HG03064 (cell line): Measurements from ENCODE around the gene ZNF282.
"Not testable (repeated sequence)": the region's sequence is repeated elsewhere in the genome, so short reads cannot be mapped to it uniquely, and the experiment has no call there.

Source experiments
- ATAC-seq: cut with Tn5 transposase; IDR thresholded peaks from one replicate; pipeline ENCODE4 v1.9.1; 2021; ENCODE audit warnings: low read depth; ENCODE audit not compliant: unreplicated experiment

ZNF282 gene

DNA sequence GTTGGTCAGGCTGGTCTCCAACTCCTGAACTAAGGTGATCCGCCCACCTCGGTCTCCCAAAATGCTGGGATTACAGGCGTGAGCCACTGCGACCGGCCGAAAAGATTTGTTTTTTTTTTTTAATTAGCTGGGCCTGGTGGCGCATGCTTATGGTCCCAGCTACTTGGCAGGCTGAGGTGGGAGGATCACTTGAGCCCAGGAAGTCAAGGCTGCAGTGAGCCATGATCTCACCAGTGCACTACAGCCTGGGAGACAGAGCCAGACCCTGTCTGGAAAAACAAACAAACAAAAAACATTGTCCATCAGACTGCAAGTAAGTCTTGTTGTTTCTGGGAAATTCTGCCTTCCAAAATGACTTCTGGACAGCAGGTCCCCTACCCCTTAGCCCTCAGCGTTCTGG lies 27.8 kb downstream of the ZNF282 start:
- no peak for ATAC-seq

DNA sequence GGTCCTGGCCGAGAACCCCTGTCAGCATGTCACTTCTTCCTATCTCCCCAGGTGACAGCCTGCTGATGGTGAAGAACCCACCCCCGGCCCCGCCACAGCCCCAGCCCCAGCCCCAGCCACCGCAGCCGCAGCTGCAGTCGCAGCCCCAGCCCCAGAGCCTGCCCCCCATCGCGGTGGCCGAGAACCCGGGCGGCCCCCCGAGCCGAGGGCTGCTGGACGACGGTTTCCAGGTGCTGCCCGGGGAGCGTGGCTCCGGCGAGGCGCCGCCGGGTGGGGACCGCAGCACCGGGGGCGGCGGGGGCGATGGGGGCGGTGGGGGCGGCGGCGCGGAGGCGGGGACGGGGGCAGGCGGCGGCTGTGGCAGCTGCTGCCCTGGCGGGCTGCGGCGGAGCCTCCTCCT lies 28.4 kb downstream of the ZNF282 start:
- ATAC-seq, result no peak

DNA sequence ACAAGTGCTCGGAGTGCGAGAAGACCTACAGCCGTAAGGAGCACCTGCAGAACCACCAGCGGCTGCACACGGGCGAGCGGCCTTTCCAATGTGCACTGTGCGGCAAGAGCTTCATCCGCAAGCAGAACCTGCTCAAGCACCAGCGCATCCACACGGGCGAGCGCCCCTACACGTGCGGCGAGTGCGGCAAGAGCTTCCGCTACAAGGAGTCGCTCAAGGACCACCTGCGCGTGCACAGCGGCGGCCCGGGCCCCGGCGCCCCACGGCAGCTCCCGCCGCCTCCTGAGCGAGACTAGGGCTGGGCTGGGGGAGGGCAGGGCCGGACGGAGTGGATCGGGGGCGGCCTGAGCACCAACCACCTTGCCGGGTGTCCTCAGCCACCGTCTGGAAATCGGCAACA lies 29.0 kb downstream of the ZNF282 start:
- no peak for ATAC-seq

DNA sequence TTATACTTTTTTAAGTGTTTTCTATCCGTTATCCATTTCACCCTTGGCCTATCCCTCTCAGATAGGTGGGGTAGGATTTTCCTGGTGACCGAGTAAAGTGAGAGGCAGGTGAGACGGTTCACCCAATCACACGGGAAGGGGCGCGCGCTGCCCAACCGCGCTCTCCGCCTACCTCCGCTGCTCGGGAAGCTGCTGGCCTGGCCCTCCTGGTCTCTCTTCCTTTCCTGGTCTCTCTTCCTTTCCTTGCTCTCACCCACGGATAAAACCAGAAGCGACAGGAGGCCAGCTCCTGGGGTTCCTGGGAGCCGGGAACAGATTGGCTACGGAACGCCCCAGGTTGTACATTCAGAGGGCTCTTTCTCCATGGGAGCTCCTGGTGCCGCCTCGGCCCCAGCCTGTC lies 29.8 kb downstream of the ZNF282 start:
- no peak for ATAC-seq

DNA sequence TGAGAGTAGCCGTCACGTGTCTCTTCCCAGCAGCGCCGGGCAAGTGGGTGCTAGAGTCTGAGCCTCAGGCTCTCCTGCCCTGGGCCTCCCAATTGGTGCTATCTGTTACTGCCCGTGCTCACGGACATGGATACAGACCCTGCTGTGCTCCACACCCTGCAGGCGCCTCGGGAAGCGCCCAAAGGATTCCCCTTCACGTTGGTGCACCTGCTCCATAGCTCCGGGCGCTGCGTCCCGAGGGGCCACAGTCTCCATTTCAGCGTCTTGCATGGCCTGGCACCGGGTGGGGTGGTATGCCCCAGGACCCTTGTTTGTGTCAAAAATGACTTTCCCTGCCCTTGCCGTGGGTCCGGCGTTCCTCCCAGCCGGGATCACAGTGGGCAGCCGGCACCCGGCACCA lies 30.3 kb downstream of the ZNF282 start:
- no peak for ATAC-seq

DNA sequence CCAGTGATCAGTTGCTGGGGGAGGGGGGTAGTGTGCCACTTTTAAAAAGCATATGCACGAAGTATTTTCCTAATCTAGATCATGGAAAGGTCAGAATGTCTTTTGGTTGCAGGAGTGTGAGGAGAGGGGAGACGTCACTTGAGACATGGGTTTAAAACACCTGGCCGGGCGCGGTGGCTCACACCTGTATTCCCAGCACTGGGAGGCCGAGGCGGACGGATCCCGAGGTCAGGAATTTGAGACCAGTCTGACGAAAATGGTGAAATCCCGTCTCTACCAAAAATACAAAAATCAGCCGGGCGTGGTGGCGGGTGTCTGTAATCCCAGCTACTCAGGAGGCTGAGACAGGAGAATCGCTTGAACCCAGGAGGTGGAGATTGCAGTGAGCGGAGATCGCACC lies 31.0 kb downstream of the ZNF282 start:
- ATAC-seq, result not testable (repeated sequence)

DNA sequence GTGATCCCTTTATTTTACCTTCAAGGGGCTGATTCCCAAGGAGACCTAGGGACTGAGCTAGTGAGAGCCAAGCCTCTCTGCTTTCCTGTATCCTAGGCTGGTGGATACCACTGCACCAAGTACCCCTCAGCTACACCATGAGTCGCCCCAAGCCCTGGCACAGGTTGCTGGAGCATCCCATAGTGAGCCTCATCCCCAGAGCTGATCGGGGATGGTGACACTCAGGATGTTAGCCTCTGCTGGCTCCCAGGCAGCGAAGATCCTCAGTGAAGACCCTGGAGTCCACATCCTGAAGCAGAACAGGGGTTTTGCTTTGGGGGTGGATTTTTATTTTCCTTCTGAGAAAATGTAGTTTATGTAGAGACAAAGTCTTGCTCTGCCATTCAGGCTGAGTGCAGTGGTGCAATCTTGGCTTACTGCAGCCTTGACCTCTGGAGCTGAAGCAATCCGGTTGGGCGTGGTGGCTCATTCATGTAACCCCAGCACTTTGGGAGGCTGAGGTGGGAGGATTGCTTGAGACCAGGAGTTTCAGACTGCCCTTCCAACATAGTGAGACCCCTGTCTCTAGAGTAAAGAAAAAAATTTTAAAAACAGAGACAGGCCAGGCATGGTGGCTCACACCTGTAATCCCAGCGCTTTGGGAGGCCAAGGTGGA lies 31.6 kb downstream of the ZNF282 start:
- ATAC-seq, result no peak

DNA sequence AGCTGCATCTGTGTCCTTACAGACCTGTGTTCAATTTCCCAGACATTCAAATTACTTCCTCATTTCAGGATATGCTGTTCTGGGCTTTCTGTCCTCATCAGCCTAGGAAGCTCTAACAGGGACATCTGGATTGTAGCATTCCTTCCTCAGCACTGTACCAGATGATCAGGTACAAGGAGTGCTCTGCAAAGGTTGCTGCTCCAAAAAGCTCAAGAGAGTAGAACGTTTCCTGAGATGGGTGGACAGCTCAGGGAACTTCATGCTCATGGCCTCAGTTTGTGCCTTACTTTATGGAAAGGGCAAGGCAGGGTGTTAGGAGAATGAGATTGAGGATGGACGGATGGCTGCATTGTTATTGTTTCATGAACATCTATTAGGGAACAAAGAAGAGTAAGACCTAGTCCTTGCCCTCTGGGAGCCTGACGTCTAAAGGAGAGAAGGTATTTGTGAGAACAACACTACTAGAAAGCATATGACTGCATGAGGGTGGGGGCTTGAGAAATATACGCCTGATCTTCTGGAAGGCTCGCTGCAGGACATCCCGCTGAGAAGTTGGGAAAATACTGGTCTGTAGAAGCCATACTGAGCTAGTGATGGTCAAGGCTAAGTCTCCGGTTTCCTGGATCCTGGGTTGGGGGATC lies 33.6 kb downstream of the ZNF282 start:
- ATAC-seq, result no peak

DNA sequence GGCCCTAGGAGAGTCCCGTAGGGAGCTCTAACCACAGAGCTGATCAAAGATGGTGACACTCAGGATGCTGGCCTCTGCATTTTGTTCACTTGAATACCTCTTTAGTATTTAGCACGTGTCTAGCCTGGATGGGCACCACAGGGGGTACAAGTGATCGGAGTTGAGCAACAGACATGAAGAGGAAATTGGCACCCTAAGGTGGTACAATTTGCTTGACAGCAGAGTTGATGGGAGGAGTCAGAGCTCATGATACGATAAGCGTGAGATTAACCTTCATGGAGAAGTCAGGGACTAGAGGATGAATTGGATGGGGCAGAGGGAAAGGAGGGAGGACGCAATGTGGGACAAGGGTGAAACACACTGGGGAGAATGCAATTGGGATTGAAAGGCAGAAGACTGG lies 34.2 kb downstream of the ZNF282 start:
- no peak for ATAC-seq

DNA sequence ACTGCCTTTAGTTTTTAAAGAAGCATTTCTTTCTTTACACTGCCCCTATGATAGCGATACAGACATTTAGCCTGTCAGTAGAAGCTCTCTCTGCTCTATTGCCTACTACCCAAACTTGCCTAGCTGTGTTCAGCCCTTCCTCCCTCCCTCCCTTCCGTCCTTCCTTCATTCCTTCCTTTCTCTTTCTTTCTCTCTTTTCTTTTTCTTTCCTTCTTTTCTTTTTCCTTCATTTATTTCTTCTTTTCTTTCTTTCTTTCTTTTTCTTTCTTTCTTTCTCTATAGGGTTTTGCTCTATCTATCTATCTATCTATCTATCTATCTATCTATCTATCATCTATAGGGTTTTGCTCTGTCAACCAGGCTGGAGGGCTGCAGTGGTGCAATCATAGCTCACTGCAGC lies 37.0 kb downstream of the ZNF282 start:
- no peak for ATAC-seq

DNA sequence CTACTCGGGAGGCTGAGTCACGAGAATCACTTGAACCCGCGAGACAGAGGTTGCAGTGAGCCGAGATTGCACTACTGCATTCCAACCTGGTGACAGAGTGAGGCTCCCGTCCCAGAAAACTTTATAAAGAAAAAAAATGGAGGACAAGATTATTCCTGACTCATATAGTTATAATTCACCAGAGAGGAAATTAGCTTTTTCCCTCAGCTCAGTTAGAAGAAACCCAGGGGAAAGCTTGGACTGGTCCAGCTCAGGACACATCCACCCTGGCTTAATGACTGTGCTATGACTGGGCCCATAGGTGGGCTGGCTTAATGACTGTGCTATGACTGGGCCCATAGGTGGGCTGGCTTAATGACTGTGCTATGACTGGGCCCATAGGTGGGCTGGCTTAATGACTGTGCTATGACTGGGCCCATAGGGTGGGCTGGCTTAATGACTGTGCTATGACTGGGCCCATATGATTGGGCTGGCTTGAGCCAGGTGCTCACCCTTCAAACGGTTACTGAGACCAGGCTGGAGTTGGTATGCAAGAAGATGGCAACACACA lies 38.4 kb downstream of the ZNF282 start:
- ATAC-seq, result not testable (repeated sequence)

DNA sequence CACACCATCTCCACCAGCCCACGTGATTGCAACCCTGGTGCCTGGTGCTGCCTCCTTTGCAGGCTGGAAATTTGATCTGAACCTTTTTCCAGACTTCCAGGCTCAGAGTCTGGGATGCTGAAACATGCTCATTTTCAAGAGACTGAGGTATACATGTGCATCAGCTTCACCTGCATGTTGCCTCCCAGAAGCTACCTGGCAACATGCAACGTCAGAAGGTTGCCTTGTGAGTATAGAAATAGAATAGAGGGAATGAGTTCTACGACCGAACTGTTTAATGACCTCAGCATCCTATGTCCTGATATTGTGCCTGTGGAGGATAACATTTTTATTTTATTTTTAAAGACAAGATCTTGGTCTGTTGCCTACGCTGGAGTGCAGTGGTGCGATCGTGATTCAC lies 42.2 kb downstream of the ZNF282 start:
- ATAC-seq, result no peak

DNA sequence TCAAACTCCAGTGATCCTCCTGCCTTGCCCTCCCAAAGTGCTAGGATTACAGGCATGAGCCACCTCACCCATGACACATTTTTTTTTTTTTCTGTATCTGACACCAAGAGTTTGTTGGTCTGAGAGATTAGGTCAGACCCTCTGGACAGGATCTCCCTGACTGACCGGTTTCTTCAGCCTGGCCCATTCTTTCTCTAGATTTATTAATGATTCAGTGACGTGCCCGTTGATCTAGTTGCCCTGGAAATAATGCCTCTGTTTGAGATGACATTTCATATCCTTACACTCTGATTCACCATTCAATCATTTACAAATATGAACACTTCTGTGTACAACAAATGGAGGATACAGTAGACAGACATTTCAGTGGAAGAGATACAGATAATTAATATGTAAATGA lies 42.7 kb downstream of the ZNF282 start:
- ATAC-seq, result no peak

DNA sequence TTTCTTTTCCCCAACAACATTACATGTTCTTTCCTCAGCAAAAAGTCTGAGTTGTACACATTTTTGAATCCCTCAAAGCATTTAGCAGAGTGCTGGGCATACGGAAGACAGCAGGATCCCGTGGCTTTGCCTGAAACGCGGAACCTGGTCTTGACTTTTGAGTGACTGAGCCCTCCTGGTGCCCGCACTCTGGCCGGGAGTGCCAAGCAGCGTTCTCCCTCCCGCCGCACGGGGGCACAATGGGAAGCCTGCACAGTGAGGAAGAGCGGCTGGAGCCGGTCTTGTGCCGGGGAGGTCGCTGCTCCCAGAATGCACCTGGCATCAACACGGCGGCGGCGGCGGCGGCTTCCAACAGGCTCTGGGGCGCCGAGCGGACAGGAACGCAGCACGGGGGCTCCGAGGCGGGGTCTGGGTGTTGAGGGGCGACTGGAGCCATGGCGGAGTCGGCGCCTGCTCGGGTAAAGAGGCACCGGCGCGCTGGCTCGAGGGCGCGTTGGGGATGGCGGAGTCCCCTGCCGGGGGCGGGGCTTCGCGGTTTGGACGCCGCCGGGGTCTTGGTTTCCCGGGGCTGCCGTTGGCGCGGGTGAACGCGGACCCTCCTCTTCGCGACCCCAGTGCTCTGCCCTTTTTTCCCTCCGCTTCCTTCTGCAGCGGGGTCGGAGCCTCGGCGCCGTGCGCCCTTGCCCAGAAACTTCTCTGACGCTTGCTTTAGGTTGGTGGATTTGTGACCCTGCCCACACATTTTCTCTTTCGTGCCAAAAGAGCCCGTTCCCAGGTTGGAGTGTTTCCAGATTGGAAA lies 44.2 kb downstream of the ZNF282 start, which contains the start of gene ZNF212:
TSS of gene ZNF212 (plus strand) at position 307 of the 799 bp plus-strand sequence. CDS start at position 435, 128 bp downstream.
- ATAC-seq, result peak; percentile 100

DNA sequence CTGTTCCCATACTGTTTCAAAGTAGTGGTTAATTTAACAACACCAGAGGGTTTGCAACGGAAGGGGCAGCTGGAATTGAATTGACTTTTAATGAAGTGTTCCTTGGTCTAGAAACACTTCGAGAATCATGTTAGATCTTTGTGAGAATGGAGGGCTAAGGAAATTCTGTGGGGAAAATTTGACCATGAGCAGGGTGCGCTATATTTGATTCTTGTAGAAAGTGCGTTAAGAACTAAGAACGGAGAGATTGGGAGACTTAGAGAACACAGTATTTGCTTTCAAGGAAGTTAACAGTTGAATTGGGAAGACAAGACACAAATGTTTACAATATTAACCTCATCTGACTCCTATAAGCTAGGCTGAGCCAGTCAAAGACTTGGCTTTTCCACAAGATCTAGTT lies 45.3 kb downstream of the ZNF282 start:
- no peak for ATAC-seq

DNA sequence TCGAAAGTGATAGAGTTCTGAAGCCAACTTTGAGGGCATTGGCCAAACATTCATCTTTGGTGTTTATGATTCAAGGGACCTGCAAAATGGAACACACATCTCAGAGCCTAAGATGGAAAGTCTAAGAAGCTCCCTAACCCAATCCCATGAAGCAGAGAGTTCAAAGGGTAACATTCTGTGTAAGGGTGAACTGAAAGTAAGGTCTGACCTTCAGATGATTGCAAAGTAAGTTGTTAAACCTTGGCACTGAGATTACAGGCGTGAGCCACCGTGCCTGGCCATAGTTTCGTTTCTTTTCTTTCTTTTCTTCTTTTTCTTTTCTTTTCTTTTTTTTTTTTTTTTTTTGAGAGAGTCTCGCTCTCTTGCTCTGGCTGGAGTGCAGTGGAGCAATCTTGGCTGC lies 46.4 kb downstream of the ZNF282 start:
- ATAC-seq, result no peak

DNA sequence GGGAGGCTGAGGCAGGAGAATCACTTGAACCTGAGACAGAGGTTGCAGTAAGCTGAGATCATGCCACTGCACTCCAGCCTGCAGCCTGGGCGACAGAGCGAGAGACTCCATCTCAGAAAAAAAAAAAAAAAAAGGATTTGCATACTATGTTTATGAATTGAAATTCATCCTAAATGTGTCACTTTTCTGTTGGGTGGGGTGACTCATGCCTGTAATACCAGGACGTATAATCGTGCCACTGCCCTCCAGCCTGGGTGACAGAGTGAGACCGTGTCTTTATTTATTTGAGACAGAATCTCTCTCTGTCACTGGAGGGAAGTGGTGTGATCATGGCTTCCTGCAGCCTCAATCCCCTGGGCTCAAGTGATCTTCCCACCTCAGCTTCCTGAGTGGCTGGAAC lies 49.9 kb downstream of the ZNF282 start:
- no peak for ATAC-seq

DNA sequence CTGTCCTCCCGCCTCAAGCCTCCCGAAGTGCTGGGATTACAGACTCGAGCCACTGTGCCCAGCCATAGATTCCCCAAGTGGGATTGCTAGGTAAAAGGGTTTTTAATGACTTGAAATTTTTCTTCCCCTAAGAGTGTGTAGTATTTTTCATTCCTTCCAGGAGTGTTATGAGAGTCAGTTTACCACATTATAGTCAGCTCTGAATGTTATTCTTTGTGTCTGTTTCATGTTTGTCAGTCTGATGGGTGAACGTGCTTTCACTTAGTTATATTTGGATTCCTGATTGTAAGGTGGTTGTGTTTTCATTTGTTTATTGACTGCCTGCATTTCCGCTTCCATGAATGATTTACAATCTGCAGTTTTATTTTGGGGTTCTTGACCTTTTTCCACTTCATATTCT lies 50.4 kb downstream of the ZNF282 start:
- ATAC-seq, result no peak

DNA sequence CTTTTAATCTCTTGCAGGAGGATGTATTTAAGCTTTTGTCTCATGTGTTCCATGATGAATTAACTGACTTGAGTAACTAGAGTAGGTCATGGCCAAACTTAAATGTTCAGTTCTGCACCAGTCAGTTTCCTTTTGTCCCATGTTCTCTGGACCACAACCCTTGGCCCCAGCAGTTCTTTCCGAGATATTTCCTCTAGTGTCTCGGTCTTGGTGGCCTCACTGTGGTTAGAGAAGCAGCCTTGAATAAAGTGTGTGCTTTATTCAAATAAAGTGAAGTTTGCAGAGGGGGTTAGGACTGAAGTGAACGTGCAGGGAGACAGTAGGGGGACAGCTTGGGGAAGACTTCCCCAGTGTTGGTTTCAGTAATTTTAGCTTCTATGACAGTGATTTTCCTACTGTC lies 53.4 kb downstream of the ZNF282 start:
- ATAC-seq, result no peak

DNA sequence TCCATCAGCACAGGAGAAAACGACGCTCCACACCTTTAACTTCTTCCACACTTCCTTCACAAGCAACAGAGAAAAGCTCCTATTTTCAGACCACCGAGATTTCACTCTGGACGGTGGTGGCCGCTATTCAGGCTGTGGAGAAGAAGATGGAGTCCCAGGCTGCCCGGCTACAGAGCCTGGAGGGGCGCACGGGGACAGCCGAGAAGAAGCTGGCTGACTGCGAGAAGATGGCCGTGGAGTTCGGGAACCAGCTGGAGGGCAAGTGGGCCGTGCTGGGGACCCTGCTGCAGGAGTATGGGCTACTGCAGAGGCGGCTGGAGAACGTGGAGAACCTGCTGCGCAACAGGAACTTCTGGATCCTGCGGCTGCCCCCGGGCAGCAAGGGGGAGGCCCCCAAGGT lies 54.8 kb downstream of the ZNF282 start:
- ATAC-seq, result not testable (repeated sequence)

DNA sequence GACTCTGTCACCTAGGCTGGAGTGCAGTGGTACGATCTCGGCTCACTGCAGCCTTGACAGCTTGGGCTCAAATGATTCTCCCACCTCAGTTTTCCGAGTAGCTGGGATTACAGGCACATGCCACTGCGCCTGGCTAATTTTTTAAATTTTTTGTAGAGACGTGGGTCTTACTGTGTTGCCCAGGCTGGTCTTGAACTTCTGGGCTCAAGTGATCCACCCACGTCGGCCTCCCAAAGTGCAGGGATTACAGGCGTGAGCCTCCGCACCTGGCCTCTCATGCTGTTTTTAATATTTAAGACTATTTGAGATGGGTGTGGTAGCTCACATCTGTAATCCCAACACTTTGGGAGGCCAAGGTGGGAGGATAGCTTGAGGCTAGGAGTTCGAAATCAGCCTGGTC lies 56.2 kb downstream of the ZNF282 start:
- not testable (repeated sequence) for ATAC-seq
